Measurements from ENCODE around the gene MET. TPM values are rescaled to one million over a fixed set of nuclear protein-coding genes. Genes with fewer than 3 reads are reported as not detected.

MET gene
- polyA plus RNA-seq, 1 donor from 2014 or later = not detected

- Histone ChIP-seq H2AFZ (ENCODE audit: low read depth, low read length) (no peak overlapping the region), H3K79me2 (replicated peaks; ENCODE audit: insufficient read depth, low read length) (no peaks in the 10 kb centered on the region), H3K9me3 (ENCODE audit: low read length) (no peaks in the 10 kb centered on the region), H3K9ac (ENCODE audit: low read length) (no peak overlapping the region), H4K20me1 (ENCODE audit: insufficient read depth) (no peaks in the 10 kb centered on the region), H3F3A (ENCODE audit: insufficient read depth, low read length, poor library complexity, severe bottlenecking) (no peaks in the 10 kb centered on the region), H3K4me3 (ENCODE audit: low read length) (no peak overlapping the region), H3K36me3 (ENCODE audit: insufficient read depth, low read length) (no peaks in the 10 kb centered on the region), H3K9me2 (ENCODE audit: insufficient read depth, low read length) (no peaks in the 10 kb centered on the region), H3K27ac (ENCODE audit: low read length) (no peak overlapping the region), H3K27me3 (ENCODE audit: insufficient read depth, low read depth, low read length) (no peaks in the 10 kb centered on the region), H3K4me2 (ENCODE audit: low read length) (no peak overlapping the region)
- TF ChIP-seq TAF1 (IDR thresholded peaks at IDR 0.05; ENCODE audit: low read depth) = no peak
- no peak for TF ChIP-seq EZH2 (IDR thresholded peaks at IDR 0.05; ENCODE audit: borderline replicate concordance, insufficient read depth, low read length, poor library complexity, severe bottlenecking)
- TF ChIP-seq CTCF (IDR thresholded peaks at IDR 0.05; ENCODE audit: poor library complexity, severe bottlenecking) = no peak
- no peak for TF ChIP-seq MXI1 (conservative IDR thresholded peaks at IDR 0.05; ENCODE audit: poor library complexity, severe bottlenecking)
- TF ChIP-seq EP300 (conservative IDR thresholded peaks at IDR 0.05; ENCODE audit: poor library complexity, severe bottlenecking) = no peak
- TF ChIP-seq SMC3 (conservative IDR thresholded peaks at IDR 0.05; ENCODE audit: poor library complexity) = no peak
- TF ChIP-seq POLR2AphosphoS5 (IDR thresholded peaks at IDR 0.05) = no peak
- no peak for TF ChIP-seq RAD21 (conservative IDR thresholded peaks at IDR 0.05)
- TF ChIP-seq REST (IDR thresholded peaks at IDR 0.05; ENCODE audit: borderline replicate concordance) = no peak
Measured at GRCh38 chr7:116828281-116828680, 156.3 kb downstream of the MET start.

GRCh38 chr7:116829041-116829440 is 157.0 kb downstream of the MET start:
- Histone ChIP-seq H2AFZ (ENCODE audit: low read depth, low read length) (no peak overlapping the region), H3K79me2 (replicated peaks; ENCODE audit: insufficient read depth, low read length) (no peaks in the 10 kb centered on the region)
- no peak for TF ChIP-seq EP300 (conservative IDR thresholded peaks at IDR 0.05; ENCODE audit: poor library complexity, severe bottlenecking)

GRCh38 chr7:116829493-116829892 is 157.5 kb downstream of the MET start:
- no peaks in the 10 kb centered on the region for H3K79me2 ChIP-seq (replicated peaks; ENCODE audit: insufficient read depth, low read length)
- no peak for TF ChIP-seq EP300 (conservative IDR thresholded peaks at IDR 0.05; ENCODE audit: poor library complexity, severe bottlenecking)
- no peak for TF ChIP-seq EZH2 (IDR thresholded peaks at IDR 0.05; ENCODE audit: borderline replicate concordance, insufficient read depth, low read length, poor library complexity, severe bottlenecking)
- no peak for TF ChIP-seq MXI1 (conservative IDR thresholded peaks at IDR 0.05; ENCODE audit: poor library complexity, severe bottlenecking)
- TF ChIP-seq REST (IDR thresholded peaks at IDR 0.05; ENCODE audit: borderline replicate concordance) = no peak
- no peak for TF ChIP-seq TAF1 (IDR thresholded peaks at IDR 0.05; ENCODE audit: low read depth)
- TF ChIP-seq SMC3 (conservative IDR thresholded peaks at IDR 0.05; ENCODE audit: poor library complexity) = no peak
- TF ChIP-seq CTCF (IDR thresholded peaks at IDR 0.05; ENCODE audit: poor library complexity, severe bottlenecking) = no peak
- no peak for TF ChIP-seq POLR2AphosphoS5 (IDR thresholded peaks at IDR 0.05)
- TF ChIP-seq RAD21 (conservative IDR thresholded peaks at IDR 0.05) = no peak
- H3K9me3 ChIP-seq (ENCODE audit: low read length) = no peaks in the 10 kb centered on the region
- H4K20me1 ChIP-seq (ENCODE audit: insufficient read depth) = no peaks in the 10 kb centered on the region
- H3K4me2 ChIP-seq (ENCODE audit: low read length) = no peak overlapping the region
- no peaks in the 10 kb centered on the region for H3F3A ChIP-seq (ENCODE audit: insufficient read depth, low read length, poor library complexity, severe bottlenecking)
- H3K4me3 ChIP-seq (ENCODE audit: low read length) = no peak overlapping the region
- H2AFZ ChIP-seq (ENCODE audit: low read depth, low read length) = no peak overlapping the region
- H3K9me2 ChIP-seq (ENCODE audit: insufficient read depth, low read length) = no peaks in the 10 kb centered on the region
- no peak overlapping the region for H3K27ac ChIP-seq (ENCODE audit: low read length)
- no peaks in the 10 kb centered on the region for H3K36me3 ChIP-seq (ENCODE audit: insufficient read depth, low read length)
- H3K9ac ChIP-seq (ENCODE audit: low read length) = no peak overlapping the region
- no peaks in the 10 kb centered on the region for H3K27me3 ChIP-seq (ENCODE audit: insufficient read depth, low read depth, low read length)

More at GRCh38 chr7:116829041-116829440, 157.0 kb downstream of the MET start:
- Histone ChIP-seq H3K9me2 (ENCODE audit: insufficient read depth, low read length) (no peaks in the 10 kb centered on the region), H3K9ac (ENCODE audit: low read length) (no peak overlapping the region), H3K9me3 (ENCODE audit: low read length) (no peaks in the 10 kb centered on the region), H3K27ac (ENCODE audit: low read length) (no peak overlapping the region), H3K27me3 (ENCODE audit: insufficient read depth, low read depth, low read length) (no peaks in the 10 kb centered on the region), H3F3A (ENCODE audit: insufficient read depth, low read length, poor library complexity, severe bottlenecking) (no peaks in the 10 kb centered on the region), H3K4me3 (ENCODE audit: low read length) (no peak overlapping the region), H3K36me3 (ENCODE audit: insufficient read depth, low read length) (no peaks in the 10 kb centered on the region), H3K4me2 (ENCODE audit: low read length) (no peak overlapping the region), H4K20me1 (ENCODE audit: insufficient read depth) (no peaks in the 10 kb centered on the region)
